Hepatocyte (in vitro differentiated cells): ENCODE measurements around the gene MAN1C1.

Source experiments
- EZH2 ChIP-seq: fragments of 200-600 bp; sonication (generic); IDR thresholded peaks from 2 replicates; pipeline ENCODE4 v1.6.1; 2016; ENCODE audit warnings: antibody characterized with exemption, mild to moderate bottlenecking, borderline replicate concordance
- EZH2phosphoT487 ChIP-seq: fragments of 200-600 bp; sonication (generic); IDR thresholded peaks from one replicate; pipeline ENCODE4 v1.6.1; 2018; ENCODE audit warnings: antibody characterized with exemption, mild to moderate bottlenecking, low read depth, moderate library complexity; ENCODE audit not compliant: unreplicated experiment, severe bottlenecking
- TF ChIP-seq, protein P1 (sequence below): fragments of 200-600 bp; sonication (generic); IDR thresholded peaks from 2 replicates; pipeline ENCODE4 v1.5.1; 2016; ENCODE audit warnings: antibody characterized with exemption, mild to moderate bottlenecking; ENCODE audit not compliant: poor library complexity

- TF ChIP-seq, protein P1, sequence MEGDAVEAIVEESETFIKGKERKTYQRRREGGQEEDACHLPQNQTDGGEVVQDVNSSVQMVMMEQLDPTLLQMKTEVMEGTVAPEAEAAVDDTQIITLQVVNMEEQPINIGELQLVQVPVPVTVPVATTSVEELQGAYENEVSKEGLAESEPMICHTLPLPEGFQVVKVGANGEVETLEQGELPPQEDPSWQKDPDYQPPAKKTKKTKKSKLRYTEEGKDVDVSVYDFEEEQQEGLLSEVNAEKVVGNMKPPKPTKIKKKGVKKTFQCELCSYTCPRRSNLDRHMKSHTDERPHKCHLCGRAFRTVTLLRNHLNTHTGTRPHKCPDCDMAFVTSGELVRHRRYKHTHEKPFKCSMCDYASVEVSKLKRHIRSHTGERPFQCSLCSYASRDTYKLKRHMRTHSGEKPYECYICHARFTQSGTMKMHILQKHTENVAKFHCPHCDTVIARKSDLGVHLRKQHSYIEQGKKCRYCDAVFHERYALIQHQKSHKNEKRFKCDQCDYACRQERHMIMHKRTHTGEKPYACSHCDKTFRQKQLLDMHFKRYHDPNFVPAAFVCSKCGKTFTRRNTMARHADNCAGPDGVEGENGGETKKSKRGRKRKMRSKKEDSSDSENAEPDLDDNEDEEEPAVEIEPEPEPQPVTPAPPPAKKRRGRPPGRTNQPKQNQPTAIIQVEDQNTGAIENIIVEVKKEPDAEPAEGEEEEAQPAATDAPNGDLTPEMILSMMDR: no peak
- TF ChIP-seq EZH2 (no peak), EZH2phosphoT487 (no peak)
Observed at GRCh38 chr1:25771221-25772114, 154.9 kb downstream of the MAN1C1 start.
